ENCODE data around the gene HMCN2.

HMCN2 gene

GRCh38 chr9:130295431-130295830 lies 29.9 kb downstream of the HMCN2 start:
- TF ChIP-seq CTCF (IDR thresholded peaks at IDR 0.05; ENCODE audit: low read depth, low read length), result no peak
- DNase-seq (ENCODE audit: low read depth, low spot score), result no peak
- in situ Hi-C loops (cut with HindIII; ENCODE audit: low sequenced_read_pairs), result no loop called here
- no peak overlapping the region for H3K4me3 ChIP-seq (ENCODE audit: low read depth, low read length)

GRCh38 chr9:130295945-130296782 lies 30.6 kb downstream of the HMCN2 start:
- H3K4me3 ChIP-seq (ENCODE audit: low read depth, low read length), result no peak overlapping the region
- in situ Hi-C loops (cut with HindIII; ENCODE audit: low sequenced_read_pairs), result no loop called here
- no peak for TF ChIP-seq CTCF (IDR thresholded peaks at IDR 0.05; ENCODE audit: low read depth, low read length)
- DNase-seq (ENCODE audit: low read depth, low spot score), result no peak

GRCh38 chr9:130296783-130297055 lies 31.2 kb downstream of the HMCN2 start:
- no peak for DNase-seq (ENCODE audit: low read depth, low spot score)
- no peak overlapping the region for H3K4me3 ChIP-seq (ENCODE audit: low read depth, low read length)
- in situ Hi-C loops (cut with HindIII; ENCODE audit: low sequenced_read_pairs), result no loop called here
- no peak for TF ChIP-seq CTCF (IDR thresholded peaks at IDR 0.05; ENCODE audit: low read depth, low read length)

- DNase-seq (ENCODE audit: low read depth, low spot score), result no peak
- TF ChIP-seq CTCF (IDR thresholded peaks at IDR 0.05; ENCODE audit: low read depth, low read length), result no peak
- H3K4me3 ChIP-seq (ENCODE audit: low read depth, low read length), result no peak overlapping the region
- in situ Hi-C loops (cut with HindIII; ENCODE audit: low sequenced_read_pairs), result no loop called here
These were observed 31.8 kb downstream of the HMCN2 start for GRCh38 chr9:130297371-130297770.

- no peak for DNase-seq (ENCODE audit: low read depth, low spot score)
- TF ChIP-seq CTCF (IDR thresholded peaks at IDR 0.05; ENCODE audit: low read depth, low read length), result no peak
- no peak overlapping the region for H3K4me3 ChIP-seq (ENCODE audit: low read depth, low read length)
- in situ Hi-C loops (cut with HindIII; ENCODE audit: low sequenced_read_pairs), result no loop called here
These were observed 33.2 kb downstream of the HMCN2 start for GRCh38 chr9:130298662-130299279.

- DNase-seq (ENCODE audit: low read depth, low spot score), result no peak
- no peak overlapping the region for H3K4me3 ChIP-seq (ENCODE audit: low read depth, low read length)
- in situ Hi-C loops (cut with HindIII; ENCODE audit: low sequenced_read_pairs), result no loop called here
- no peak for TF ChIP-seq CTCF (IDR thresholded peaks at IDR 0.05; ENCODE audit: low read depth, low read length)
These were observed 34.4 kb downstream of the HMCN2 start for GRCh38 chr9:130299785-130300615.
